ENCODE results near the gene SMIM35.
"Not testable (repeated sequence)": the region's sequence is repeated elsewhere in the genome, so short reads cannot be mapped to it uniquely, and the experiment has no call there.

Gene SMIM35

GRCh38 chr11:117985953-117986887, 100.5 kb downstream of the SMIM35 start, which contains the start of gene IL10RA:
IL10RA (plus strand) TSS chr11:117986394; CDS start chr11:117986468, 74 bp downstream.
- DNase-seq (ENCODE audit: low read depth, low spot score), result peak; percentile 57

GRCh38 chr11:117984476-117984875, 102.3 kb downstream of the SMIM35 start:
- DNase-seq (ENCODE audit: low read depth, low spot score), result no peak

- DNase-seq (ENCODE audit: low read depth, low spot score), result no peak
Observed at GRCh38 chr11:117983163-117983475, 103.6 kb downstream of the SMIM35 start.

GRCh38 chr11:117980720-117981119, 106.0 kb downstream of the SMIM35 start:
- DNase-seq (ENCODE audit: low read depth, low spot score), result no peak

GRCh38 chr11:117980280-117980679, 106.5 kb downstream of the SMIM35 start:
- DNase-seq (ENCODE audit: low read depth, low spot score), result no peak

GRCh38 chr11:117979481-117980211, 107.1 kb downstream of the SMIM35 start:
- DNase-seq (ENCODE audit: low read depth, low spot score), result no peak

- no peak for DNase-seq (ENCODE audit: low read depth, low spot score)
Observed at GRCh38 chr11:117978991-117979390, 107.8 kb downstream of the SMIM35 start.

GRCh38 chr11:117978291-117978910, 108.4 kb downstream of the SMIM35 start:
- not testable (repeated sequence) for DNase-seq (ENCODE audit: low read depth, low spot score)

GRCh38 chr11:117977612-117978264, 109.0 kb downstream of the SMIM35 start:
- DNase-seq (ENCODE audit: low read depth, low spot score), result not testable (repeated sequence)

- DNase-seq (ENCODE audit: low read depth, low spot score), result no peak
Observed at GRCh38 chr11:117977029-117977428, 109.7 kb downstream of the SMIM35 start.

GRCh38 chr11:117976445-117976844, 110.3 kb downstream of the SMIM35 start:
- no peak for DNase-seq (ENCODE audit: low read depth, low spot score)

GRCh38 chr11:117973503-117973860, 113.3 kb downstream of the SMIM35 start:
- no peak for DNase-seq (ENCODE audit: low read depth, low spot score)

GRCh38 chr11:117972629-117973502, 113.9 kb downstream of the SMIM35 start:
- DNase-seq (ENCODE audit: low read depth, low spot score), result no peak

- DNase-seq (ENCODE audit: low read depth, low spot score), result no peak
Observed at GRCh38 chr11:117972044-117972443, 114.7 kb downstream of the SMIM35 start.

- no peak for DNase-seq (ENCODE audit: low read depth, low spot score)
Observed at GRCh38 chr11:117970400-117971024, 116.3 kb downstream of the SMIM35 start.

- no peak for DNase-seq (ENCODE audit: low read depth, low spot score)
Observed at GRCh38 chr11:117969160-117969991, 117.4 kb downstream of the SMIM35 start.

GRCh38 chr11:117966908-117967307, 119.9 kb downstream of the SMIM35 start:
- no peak for DNase-seq (ENCODE audit: low read depth, low spot score)

- no peak for DNase-seq (ENCODE audit: low read depth, low spot score)
Observed at GRCh38 chr11:117962826-117963225, 123.9 kb downstream of the SMIM35 start.

GRCh38 chr11:117961896-117962295, 124.9 kb downstream of the SMIM35 start:
- no peak for DNase-seq (ENCODE audit: low read depth, low spot score)
